Endometrial microvascular endothelial cells (primary cell): ENCODE results near the gene DMRTA2. TPM values are rescaled to one million over a fixed set of nuclear protein-coding genes. Genes with fewer than 3 reads are reported as not detected.

ENCODE experiments used
- in situ Hi-C: cut with HindIII; loops from 2 replicates; pipeline ENCODE4 v1.10.0; 2017; ENCODE audit warnings: low sequenced_read_pairs, low pct_unique_long_range_greater_than_20kb; ENCODE audit errors: inconsistent ontology term
- total RNA-seq: library from RNA; depleted of rRNA; stranded (reverse); fragments of >200 nt; gene quantifications from one replicate; pipeline ENCODE4 v1.2.3, GENCODE V29; 2015; ENCODE audit errors: inconsistent ontology term

Gene DMRTA2
- total RNA-seq, 1 donor from 2014 or later, result not detected

- in situ Hi-C loops, result no loop called here
Observed at GRCh38 chr1:50424884-50425375, 1.7 kb upstream of the DMRTA2 start.

GRCh38 chr1:50424045-50424883 is 1.0 kb upstream of the DMRTA2 start:
- in situ Hi-C loops, result no loop called here

- in situ Hi-C loops, result no loop called here
Observed at GRCh38 chr1:50423670-50424000, 392 bp upstream of the DMRTA2 start.

- in situ Hi-C loops, result no loop called here
Observed at GRCh38 chr1:50422675-50422945, 633 bp downstream of the DMRTA2 start.

- in situ Hi-C loops, result no loop called here
Observed at GRCh38 chr1:50421768-50422674, 1.2 kb downstream of the DMRTA2 start.

- in situ Hi-C loops, result no loop called here
Observed at GRCh38 chr1:50421366-50421748, 1.9 kb downstream of the DMRTA2 start.

GRCh38 chr1:50420689-50421365 is 2.4 kb downstream of the DMRTA2 start:
- in situ Hi-C loops, result no loop called here

GRCh38 chr1:50419907-50420677 is 3.2 kb downstream of the DMRTA2 start:
- in situ Hi-C loops, result no loop called here

- in situ Hi-C loops, result no loop called here
Observed at GRCh38 chr1:50419192-50419906, 3.9 kb downstream of the DMRTA2 start.

- in situ Hi-C loops, result no loop called here
Observed at GRCh38 chr1:50418600-50419109, 4.6 kb downstream of the DMRTA2 start.

- in situ Hi-C loops, result no loop called here
Observed at GRCh38 chr1:50417946-50418599, 5.2 kb downstream of the DMRTA2 start.

- in situ Hi-C loops, result no loop called here
Observed at GRCh38 chr1:50417507-50417906, 5.7 kb downstream of the DMRTA2 start.

- in situ Hi-C loops, result no loop called here
Observed at GRCh38 chr1:50416553-50417453, 6.4 kb downstream of the DMRTA2 start.

GRCh38 chr1:50416150-50416527 is 7.1 kb downstream of the DMRTA2 start:
- in situ Hi-C loops, result no loop called here

GRCh38 chr1:50415235-50416149 is 7.8 kb downstream of the DMRTA2 start:
- in situ Hi-C loops, result no loop called here

- in situ Hi-C loops, result no loop called here
Observed at GRCh38 chr1:50414853-50415234, 8.4 kb downstream of the DMRTA2 start.
